ENCODE measurements around the gene CENPH.
"Not testable (repeated sequence)": the region's sequence is repeated elsewhere in the genome, so short reads cannot be mapped to it uniquely, and the experiment has no call there.

The CENPH gene

GRCh38 chr5:69220371-69220770 lies 31.0 kb downstream of the CENPH start:
- H3K27me3 Mint-ChIP-seq (ENCODE audit: low read depth); H3K9me3 Mint-ChIP-seq; H3K27ac Mint-ChIP-seq; H3K4me3 Mint-ChIP-seq; H3K36me3 Mint-ChIP-seq (ENCODE audit: low read depth): not testable (repeated sequence)
- peaks cover 18% of the 10 kb centered on the region for H3K4me1 Mint-ChIP-seq (ENCODE audit: low read depth)

GRCh38 chr5:69220833-69221232 lies 31.4 kb downstream of the CENPH start:
- H3K4me1 Mint-ChIP-seq (ENCODE audit: low read depth): peaks cover 18% of the 10 kb centered on the region
- not testable (repeated sequence) for H3K36me3 Mint-ChIP-seq (ENCODE audit: low read depth); H3K4me3 Mint-ChIP-seq; H3K27me3 Mint-ChIP-seq (ENCODE audit: low read depth); H3K9me3 Mint-ChIP-seq; H3K27ac Mint-ChIP-seq

DNA sequence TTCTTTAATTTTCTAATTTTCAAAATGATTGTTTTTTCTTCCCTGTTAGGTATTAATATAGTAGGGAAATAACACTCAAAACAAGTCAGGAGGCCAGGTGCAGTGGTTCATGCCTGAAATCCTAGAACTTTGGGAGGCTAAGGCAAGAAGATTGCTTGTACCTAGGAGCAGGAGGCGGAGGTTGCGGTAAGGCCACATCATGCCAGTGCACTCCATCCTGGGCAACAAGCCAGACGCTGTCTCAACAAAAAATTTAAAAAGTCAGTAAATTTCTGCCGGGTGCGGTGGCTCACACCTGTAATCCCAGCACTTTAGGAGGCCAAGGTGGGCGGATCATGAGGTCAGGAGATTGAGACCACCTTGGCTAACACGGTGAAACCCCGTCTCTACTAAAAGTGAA lies 35.1 kb downstream of the CENPH start:
- Mint-ChIP-seq H3K9me3 (no peaks in the 10 kb centered on the region), H3K27ac (no peak overlapping the region), H3K27me3 (ENCODE audit: low read depth) (no peaks in the 10 kb centered on the region), H3K4me3 (no peak overlapping the region), H3K4me1 (ENCODE audit: low read depth) (peaks cover 3% of the 10 kb centered on the region), H3K36me3 (ENCODE audit: low read depth) (peaks cover 18% of the 10 kb centered on the region)

GRCh38 chr5:69225860-69226259 lies 36.5 kb downstream of the CENPH start:
- H3K4me1 Mint-ChIP-seq (ENCODE audit: low read depth): peaks cover 3% of the 10 kb centered on the region
- no peak overlapping the region for H3K27ac Mint-ChIP-seq
- H3K36me3 Mint-ChIP-seq (ENCODE audit: low read depth): peaks cover 17% of the 10 kb centered on the region

GRCh38 chr5:69230181-69230580 lies 40.8 kb downstream of the CENPH start:
- Mint-ChIP-seq H3K27ac (no peak overlapping the region), H3K4me3 (no peak overlapping the region), H3K27me3 (ENCODE audit: low read depth) (no peaks in the 10 kb centered on the region), H3K36me3 (ENCODE audit: low read depth) (peaks cover 13% of the 10 kb centered on the region), H3K4me1 (ENCODE audit: low read depth) (peaks cover 4% of the 10 kb centered on the region), H3K9me3 (no peaks in the 10 kb centered on the region)

More at GRCh38 chr5:69225860-69226259, 36.5 kb downstream of the CENPH start:
- Mint-ChIP-seq H3K27me3 (ENCODE audit: low read depth) (no peaks in the 10 kb centered on the region), H3K9me3 (no peaks in the 10 kb centered on the region), H3K4me3 (no peak overlapping the region)

DNA sequence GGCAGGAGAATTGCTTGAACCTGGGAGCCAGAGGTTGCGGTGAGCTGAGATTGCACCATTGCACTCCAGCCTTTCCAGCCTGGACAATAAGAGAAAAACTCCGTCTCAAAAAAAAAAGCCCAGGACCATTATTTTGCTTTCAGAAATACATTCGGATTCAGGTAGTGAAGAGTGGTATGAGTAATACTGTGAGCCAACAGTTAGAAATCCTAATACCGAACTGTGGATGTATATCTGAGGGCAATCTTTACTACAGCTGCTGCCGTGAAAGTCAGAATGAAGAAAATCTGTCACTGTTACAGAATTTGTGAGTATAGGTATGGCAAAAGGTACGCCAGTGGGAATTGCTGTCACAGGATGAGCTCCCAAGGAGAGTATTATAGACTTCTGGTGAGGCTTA lies 41.9 kb downstream of the CENPH start:
- Mint-ChIP-seq H3K4me3 (no peak overlapping the region), H3K36me3 (ENCODE audit: low read depth) (peaks cover 10% of the 10 kb centered on the region), H3K27ac (no peak overlapping the region), H3K9me3 (no peaks in the 10 kb centered on the region), H3K4me1 (ENCODE audit: low read depth) (peaks cover 8% of the 10 kb centered on the region), H3K27me3 (ENCODE audit: low read depth) (no peaks in the 10 kb centered on the region)

DNA sequence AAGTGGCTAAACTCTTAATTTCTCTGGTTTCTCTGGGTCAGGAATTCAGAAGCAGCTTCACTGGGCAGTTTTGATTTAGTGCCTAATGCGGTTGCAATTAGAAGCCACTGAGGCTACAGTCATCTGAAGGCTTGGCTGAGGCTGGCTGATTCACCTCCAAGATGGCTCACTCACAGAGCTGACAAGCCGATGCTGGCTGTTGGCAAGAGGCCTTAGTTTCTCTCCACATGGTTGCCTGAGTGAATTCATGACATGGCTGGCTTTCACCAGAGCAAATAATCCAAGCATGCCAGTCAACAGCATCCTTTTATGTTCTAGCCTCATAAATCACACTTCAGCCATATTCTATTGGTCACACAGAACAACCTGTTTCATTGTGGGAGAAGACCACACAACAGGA lies 42.5 kb downstream of the CENPH start:
- H3K27ac Mint-ChIP-seq: no peak overlapping the region
- H3K27me3 Mint-ChIP-seq (ENCODE audit: low read depth): no peaks in the 10 kb centered on the region
- H3K4me1 Mint-ChIP-seq (ENCODE audit: low read depth): peaks cover 10% of the 10 kb centered on the region
- H3K36me3 Mint-ChIP-seq (ENCODE audit: low read depth): peaks cover 10% of the 10 kb centered on the region
- H3K4me3 Mint-ChIP-seq: no peak overlapping the region
- H3K9me3 Mint-ChIP-seq: no peaks in the 10 kb centered on the region

DNA sequence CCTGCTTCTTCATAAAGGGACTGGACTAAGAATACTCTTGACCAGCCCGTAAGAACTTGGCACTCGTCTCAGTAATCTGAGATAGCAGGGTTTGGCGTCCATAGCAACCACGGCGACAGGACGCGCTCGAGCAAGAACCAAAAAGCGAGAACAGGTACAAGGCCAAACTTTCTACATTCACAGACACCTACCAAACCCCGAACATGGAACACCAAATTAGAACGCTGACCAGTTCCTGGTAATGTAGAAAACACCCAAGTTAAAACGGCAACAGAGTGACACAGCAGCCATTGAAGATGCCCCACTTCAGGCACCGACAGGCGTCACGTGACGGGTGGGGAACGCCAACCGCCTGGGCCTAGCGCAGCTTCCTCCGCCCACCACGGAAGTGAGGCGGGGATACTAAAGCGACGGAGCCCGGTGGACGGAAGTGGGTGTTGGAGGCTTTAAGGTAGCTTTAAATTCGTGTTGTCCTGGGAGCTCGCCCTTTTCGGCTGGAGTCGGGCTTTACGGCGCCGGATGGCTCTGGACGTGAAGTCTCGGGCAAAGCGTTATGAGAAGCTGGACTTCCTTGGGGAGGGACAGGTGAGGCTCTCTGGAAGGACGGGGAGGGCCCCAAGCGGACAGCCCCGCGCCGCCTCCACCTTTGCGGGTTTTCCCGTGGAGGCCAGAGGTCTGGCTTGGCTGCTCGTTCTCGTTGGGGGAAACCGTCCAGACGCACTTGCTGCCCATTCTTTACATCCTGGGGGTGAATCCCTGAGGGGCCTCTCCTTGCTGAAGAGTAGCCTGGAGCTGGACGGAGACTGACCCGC lies 45.3 kb downstream of the CENPH start, which contains the start of gene CDK7:
Gene CDK7, plus strand, starts transcription at position 430 of the 812 bp plus-strand sequence. Its CDS starts 90 bp downstream, at position 520.
- H3K4me3 Mint-ChIP-seq: peak within 1 kb of the TSS; percentile 97
- no peaks in the 10 kb centered on the region for H3K9me3 Mint-ChIP-seq
- peaks cover 26% of the 10 kb centered on the region for H3K4me1 Mint-ChIP-seq (ENCODE audit: low read depth)
- peak within 1 kb of the TSS; percentile 81 for H3K27ac Mint-ChIP-seq
- H3K27me3 Mint-ChIP-seq (ENCODE audit: low read depth): no peaks in the 10 kb centered on the region
- H3K36me3 Mint-ChIP-seq (ENCODE audit: low read depth): peaks cover 12% of the 10 kb centered on the region

GRCh38 chr5:69236733-69237132 lies 47.4 kb downstream of the CENPH start:
- Mint-ChIP-seq H3K4me3 (peak overlapping the region; percentile 67), H3K36me3 (ENCODE audit: low read depth) (peaks cover 21% of the 10 kb centered on the region), H3K27ac (peak overlapping the region; percentile 23), H3K4me1 (ENCODE audit: low read depth) (peaks cover 33% of the 10 kb centered on the region)
- not testable (repeated sequence) for H3K9me3 Mint-ChIP-seq; H3K27me3 Mint-ChIP-seq (ENCODE audit: low read depth)

DNA sequence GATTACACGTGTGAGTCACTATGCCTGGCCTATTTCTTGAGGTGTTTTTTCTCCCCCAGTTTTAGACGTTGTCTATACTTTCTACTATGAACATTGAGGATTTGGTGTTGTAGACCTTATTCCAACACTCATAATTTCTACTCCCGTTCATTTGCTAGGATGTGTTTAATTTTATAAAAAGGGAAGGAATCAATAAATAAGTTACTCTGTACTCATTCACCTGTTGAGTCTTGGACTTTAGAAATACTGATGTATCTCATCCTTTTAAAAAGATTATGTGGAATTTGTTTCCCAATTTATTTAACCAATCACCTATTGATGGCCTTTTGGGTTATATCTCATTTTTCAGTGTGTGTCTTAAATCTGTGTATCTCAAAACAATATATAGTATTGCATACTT lies 48.5 kb downstream of the CENPH start:
- no peak overlapping the region for H3K4me3 Mint-ChIP-seq
- no peaks in the 10 kb centered on the region for H3K9me3 Mint-ChIP-seq
- H3K4me1 Mint-ChIP-seq (ENCODE audit: low read depth): peaks cover 33% of the 10 kb centered on the region
- no peaks in the 10 kb centered on the region for H3K27me3 Mint-ChIP-seq (ENCODE audit: low read depth)
- peaks cover 25% of the 10 kb centered on the region for H3K36me3 Mint-ChIP-seq (ENCODE audit: low read depth)
- H3K27ac Mint-ChIP-seq: peak overlapping the region; percentile 9

GRCh38 chr5:69238760-69239251 lies 49.4 kb downstream of the CENPH start:
- Mint-ChIP-seq H3K36me3 (ENCODE audit: low read depth) (peaks cover 27% of the 10 kb centered on the region), H3K4me3 (no peak overlapping the region), H3K27ac (no peak overlapping the region), H3K9me3 (no peaks in the 10 kb centered on the region), H3K27me3 (ENCODE audit: low read depth) (no peaks in the 10 kb centered on the region), H3K4me1 (ENCODE audit: low read depth) (peaks cover 34% of the 10 kb centered on the region)

GRCh38 chr5:69242215-69242927 lies 53.0 kb downstream of the CENPH start:
- H3K4me1 Mint-ChIP-seq (ENCODE audit: low read depth): peaks cover 27% of the 10 kb centered on the region
- H3K4me3 Mint-ChIP-seq: no peak overlapping the region
- H3K27me3 Mint-ChIP-seq (ENCODE audit: low read depth): no peaks in the 10 kb centered on the region
- H3K9me3 Mint-ChIP-seq: no peaks in the 10 kb centered on the region
- peaks cover 37% of the 10 kb centered on the region for H3K36me3 Mint-ChIP-seq (ENCODE audit: low read depth)
- no peak overlapping the region for H3K27ac Mint-ChIP-seq

- Mint-ChIP-seq H3K36me3 (ENCODE audit: low read depth) (peaks cover 33% of the 10 kb centered on the region), H3K9me3 (peaks cover 10% of the 10 kb centered on the region), H3K4me1 (ENCODE audit: low read depth) (peaks cover 20% of the 10 kb centered on the region), H3K27ac (no peak overlapping the region), H3K27me3 (ENCODE audit: low read depth) (no peaks in the 10 kb centered on the region), H3K4me3 (no peak overlapping the region)
Measured at GRCh38 chr5:69245031-69245430, 55.6 kb downstream of the CENPH start.

- Mint-ChIP-seq H3K4me3 (no peak overlapping the region), H3K27ac (no peak overlapping the region), H3K9me3 (peaks cover 10% of the 10 kb centered on the region), H3K4me1 (ENCODE audit: low read depth) (peaks cover 16% of the 10 kb centered on the region), H3K27me3 (ENCODE audit: low read depth) (no peaks in the 10 kb centered on the region), H3K36me3 (ENCODE audit: low read depth) (peaks cover 22% of the 10 kb centered on the region)
Measured at GRCh38 chr5:69248019-69248418, 58.6 kb downstream of the CENPH start.

- Mint-ChIP-seq H3K27me3 (ENCODE audit: low read depth) (no peaks in the 10 kb centered on the region), H3K4me3 (no peak overlapping the region), H3K4me1 (ENCODE audit: low read depth) (peaks cover 12% of the 10 kb centered on the region), H3K9me3 (peaks cover 10% of the 10 kb centered on the region), H3K27ac (no peak overlapping the region), H3K36me3 (ENCODE audit: low read depth) (peaks cover 18% of the 10 kb centered on the region)
Measured at GRCh38 chr5:69250593-69250992, 61.2 kb downstream of the CENPH start.
